Testis (tissue), 2 donors: ENCODE data around the gene SLC17A9.

Experiments used
- CTCF ChIP-seq, 3 experiments: fragments of 450-650 bp in 2 of 3; fragments of 200-600 bp in 1 of 3; sonication (generic) in 1 of 3; IDR thresholded peaks; one replicate each; pipeline ENCODE4 v1.5.1; 2016 to 2019; ENCODE audit warnings: antibody characterized with exemption in 3 of 3, mild to moderate bottlenecking in 2 of 3, moderate library complexity in 1 of 3
- POLR2A ChIP-seq: fragments of 450-650 bp; IDR thresholded peaks from one replicate; pipeline ENCODE4 v1.6.1; 2017; ENCODE audit warnings: antibody characterized with exemption, mild to moderate bottlenecking, moderate library complexity

GRCh38 chr20:62944184-62944583, 8.3 kb upstream of the SLC17A9 start:
- TF ChIP-seq CTCF (IDR thresholded peaks at IDR 0.05) (no peak), POLR2A (no peak)
